Sigmoid colon (tissue), 7 donors: ENCODE data around the gene SEMA4F. TPM values are rescaled to one million over a fixed set of nuclear protein-coding genes. Genes with fewer than 3 reads are reported as not detected.

ENCODE experiments used
- DNase-seq: peaks from one replicate; pipeline ENCODE4 v3.0.0-alpha.2; 2019
- H3K27ac ChIP-seq, 4 donors: fragments of 200-600 bp; sonication (generic); one replicate each; pipeline ENCODE4 v1.5.1; 2016 to 2019; ENCODE audit warnings: mild to moderate bottlenecking in 1 of 4
- H3K27me3 ChIP-seq, 3 donors: fragments of 200-600 bp; sonication (generic); one replicate each; pipeline ENCODE4 v1.5.1; 2019; ENCODE audit warnings: mild to moderate bottlenecking in 1 of 3
- H3K36me3 ChIP-seq, 4 donors: fragments of 200-600 bp; sonication (generic); one replicate each; pipeline ENCODE4 v1.5.1; 2016 to 2019
- H3K4me1 ChIP-seq, 4 donors: fragments of 200-600 bp; sonication (generic); one replicate each; pipeline ENCODE4 v1.5.1; 2017 to 2019
- H3K4me3 ChIP-seq, 4 donors: fragments of 200-600 bp; sonication (generic); one replicate each; pipeline ENCODE4 v1.5.1; 2017 to 2019; ENCODE audit warnings: mild to moderate bottlenecking in 2 of 4, moderate library complexity in 1 of 4
- H3K9me3 ChIP-seq, 4 donors: fragments of 200-600 bp in 3 of 4; sonication (generic) in 3 of 4; one replicate each; pipeline versions ENCODE4 v1.5.1 to v1.6.1; 2013 to 2019
- CTCF ChIP-seq, 4 experiments: fragments of 450-650 bp in 3 of 4; fragments of 200-600 bp in 1 of 4; IDR thresholded peaks; one replicate each; pipeline ENCODE4 v1.5.1; 2016 to 2019; ENCODE audit warnings: antibody characterized with exemption in 4 of 4, mild to moderate bottlenecking in 3 of 4, moderate library complexity in 2 of 4
- EP300 ChIP-seq, 4 donors: sonication (generic); formaldehyde crosslinking; IDR thresholded peaks; one replicate each; pipeline ENCODE4 v1.6.1; 2017; ENCODE audit warnings: antibody characterized with exemption in 4 of 4
- POLR2A ChIP-seq, 2 donors: fragments of 450-650 bp; IDR thresholded peaks; one replicate each; pipeline ENCODE4 v1.6.1; 2016; ENCODE audit warnings: antibody characterized with exemption in 2 of 2, mild to moderate bottlenecking in 2 of 2, moderate library complexity in 2 of 2
- POLR2AphosphoS5 ChIP-seq, 4 donors: sonication (generic); formaldehyde crosslinking; IDR thresholded peaks; one replicate each; pipeline ENCODE4 v1.6.1; 2017; ENCODE audit warnings: antibody characterized with exemption in 4 of 4
- WGBS, 2 donors: extraction: QIAGEN DNeasy Blood & Tissue Kit; methylation state at CpG; one replicate each; pipeline ENCODE4 v1.1.7; 2013; 5-methylcytosine and 5-hydroxymethylcytosine counted together
- intact Hi-C: fragments of 100-400 bp; cut with DNase I; formaldehyde crosslinking; loops from one replicate; pipeline ENCODE4 v1.15.1; 2023
- polyA plus RNA-seq, 3 donors: library from polyadenylated mRNA; stranded (reverse); fragments of 200-250 nt; gene quantifications; one replicate each; pipeline ENCODE4 v1.2.3, GENCODE V29; 2013
- total RNA-seq, 4 donors: library from RNA; depleted of rRNA; stranded (reverse); fragments of >200 nt; gene quantifications; one replicate each; pipeline ENCODE4 v1.1.0, GENCODE V29; 2016
- donor health status: healthy with polysubstance abuse.
- donor health status: Bipolar disorder and iron deficiency.
- donor health status: healthy.

SEMA4F gene
- total and polyA plus RNA-seq, 7 donors: 0.69 to 5.5 (median 3.2) TPM

- H3K4me3 ChIP-seq: no peak overlapping the region
- DNase-seq: no peak
- H3K27ac ChIP-seq: no peak overlapping the region
- H3K36me3 ChIP-seq: no peaks in the 10 kb centered on the region
- no peaks in the 10 kb centered on the region for H3K27me3 ChIP-seq
- H3K9me3 ChIP-seq: no peaks in the 10 kb centered on the region
- intact Hi-C loops: no loop called here
- no peaks in the 10 kb centered on the region for H3K4me1 ChIP-seq
- no peak for TF ChIP-seq POLR2A (IDR thresholded peaks at IDR 0.05)
- TF ChIP-seq POLR2AphosphoS5 (IDR thresholded peaks at IDR 0.05): no peak
- no peak for TF ChIP-seq EP300 (IDR thresholded peaks at IDR 0.05)
- TF ChIP-seq CTCF (IDR thresholded peaks at IDR 0.05): no peak
These were observed 52.7 kb downstream of the SEMA4F start for GRCh38 chr2:74706741-74707140.

- Histone ChIP-seq H3K27me3 (no peaks in the 10 kb centered on the region), H3K27ac (no peak overlapping the region), H3K4me1 (no peaks in the 10 kb centered on the region), H3K36me3 (no peaks in the 10 kb centered on the region), H3K9me3 (no peaks in the 10 kb centered on the region), H3K4me3 (no peak overlapping the region)
- intact Hi-C loops: no loop called here
- DNase-seq: no peak
- 92 to 95% methylated on average over 3 of the region's 3 CpGs for WGBS, 2 donors
- no peak for TF ChIP-seq EP300 (IDR thresholded peaks at IDR 0.05)
- TF ChIP-seq CTCF (IDR thresholded peaks at IDR 0.05): no peak
- no peak for TF ChIP-seq POLR2AphosphoS5 (IDR thresholded peaks at IDR 0.05)
- TF ChIP-seq POLR2A (IDR thresholded peaks at IDR 0.05): no peak
These were observed 53.8 kb downstream of the SEMA4F start for GRCh38 chr2:74707837-74708236.

GRCh38 chr2:74708296-74708695, 54.2 kb downstream of the SEMA4F start:
- Histone ChIP-seq H3K9me3 (no peaks in the 10 kb centered on the region), H3K27ac (no peak overlapping the region), H3K27me3 (no peaks in the 10 kb centered on the region), H3K4me1 (no peaks in the 10 kb centered on the region), H3K36me3 (no peaks in the 10 kb centered on the region), H3K4me3 (no peak overlapping the region)
- TF ChIP-seq POLR2AphosphoS5 (IDR thresholded peaks at IDR 0.05): no peak
- TF ChIP-seq CTCF (IDR thresholded peaks at IDR 0.05): no peak
- no peak for TF ChIP-seq POLR2A (IDR thresholded peaks at IDR 0.05)
- TF ChIP-seq EP300 (IDR thresholded peaks at IDR 0.05): no peak
- intact Hi-C loops: no loop called here
- DNase-seq: no peak

- Histone ChIP-seq H3K27me3 (no peaks in the 10 kb centered on the region), H3K4me1 (no peaks in the 10 kb centered on the region), H3K4me3 (no peak overlapping the region), H3K27ac (no peak overlapping the region), H3K9me3 (no peaks in the 10 kb centered on the region), H3K36me3 (no peaks in the 10 kb centered on the region)
- WGBS, 2 donors: 77 to 84% methylated on average over 4 of the region's 4 CpGs
- DNase-seq: no peak
- intact Hi-C loops: no loop called here
- TF ChIP-seq EP300 (IDR thresholded peaks at IDR 0.05): no peak
- no peak for TF ChIP-seq POLR2AphosphoS5 (IDR thresholded peaks at IDR 0.05)
- no peak for TF ChIP-seq CTCF (IDR thresholded peaks at IDR 0.05)
- TF ChIP-seq POLR2A (IDR thresholded peaks at IDR 0.05): no peak
These were observed 54.8 kb downstream of the SEMA4F start for GRCh38 chr2:74708883-74709282.

- Histone ChIP-seq H3K4me1 (peaks cover 0 to 11% (median 8%) of the 10 kb centered on the region in 4 donors), H3K27me3 (no peaks in the 10 kb centered on the region), H3K9me3 (no peaks in the 10 kb centered on the region), H3K36me3 (no peaks in the 10 kb centered on the region), H3K27ac (no peak overlapping the region), H3K4me3 (no peak overlapping the region)
- no peak for DNase-seq
- intact Hi-C loops: no loop called here
- TF ChIP-seq POLR2A (IDR thresholded peaks at IDR 0.05) (no peak), POLR2AphosphoS5 (IDR thresholded peaks at IDR 0.05) (no peak), EP300 (IDR thresholded peaks at IDR 0.05) (no peak), CTCF (IDR thresholded peaks at IDR 0.05) (no peak)
- WGBS, 2 donors: 91 to 93% methylated on average over 9 of the region's 9 CpGs
These were observed 58.4 kb downstream of the SEMA4F start for GRCh38 chr2:74712223-74713053.
